Fibroblast of skin of scalp (primary cell): ENCODE results near the gene FAM98A. TPM values are rescaled to one million over a fixed set of nuclear protein-coding genes. Genes with fewer than 3 reads are reported as not detected.
A peak's percentile ranks its signal among the peaks of the same experiment; 100 is the strongest.

Experiments
- DNase-seq: peaks from one replicate; pipeline ENCODE4 v3.0.0-alpha.2; 2013
- polyA plus RNA-seq, 2 experiments: library from polyadenylated mRNA; unstranded; fragments of 120-200 nt; gene quantifications; one replicate each; pipeline ENCODE4 v1.2.1, GENCODE V29; 2013; ENCODE audit not compliant: insufficient read length in 2 of 2

Gene FAM98A
- 81.8 TPM for polyA plus RNA-seq (2013, experiment 1 of 2; ENCODE audit: insufficient read length)
- 79.0 TPM for polyA plus RNA-seq (2013, experiment 2 of 2; ENCODE audit: insufficient read length)

DNA sequence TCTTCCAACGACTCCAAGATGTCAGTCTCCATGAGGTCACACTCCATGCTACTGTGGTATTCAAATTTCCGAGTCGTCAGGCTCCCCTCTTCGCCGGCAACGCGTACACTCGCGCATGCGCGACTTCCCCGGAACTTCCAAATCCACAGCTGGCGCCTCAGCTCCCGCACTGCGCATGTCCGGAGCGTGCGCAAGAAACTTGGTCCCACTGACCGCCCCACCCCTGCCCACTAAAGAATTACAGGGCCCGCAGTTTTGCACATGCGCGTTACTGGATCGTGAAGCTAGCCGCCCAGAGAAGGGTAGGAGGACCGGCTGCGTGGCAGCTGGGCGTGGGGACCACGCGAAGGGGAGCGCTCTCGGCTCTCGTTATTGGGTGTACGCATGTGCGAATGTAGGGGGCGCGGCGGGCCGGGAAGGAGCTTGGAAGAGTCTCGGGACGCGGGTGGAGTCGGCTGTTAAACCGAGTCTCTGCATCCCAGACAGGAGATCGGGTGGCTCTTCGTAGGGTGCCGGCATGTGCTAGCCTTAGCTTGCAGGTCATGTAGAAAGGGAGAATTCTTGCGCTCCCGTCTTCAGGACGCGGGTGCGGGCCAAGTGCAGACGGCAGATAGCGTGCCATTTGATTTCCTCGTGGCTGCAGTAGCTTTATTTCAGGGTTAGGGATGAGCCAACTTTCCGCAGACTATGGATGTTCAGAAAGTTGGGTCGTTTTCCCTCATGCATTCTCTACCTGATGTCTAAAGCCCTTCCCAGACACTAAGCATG lies at the start of gene FAM98A:
FAM98A (minus strand) TSS at position 125 of the 768 bp plus-strand sequence; CDS start at position 47, 78 bp downstream.
- peak; percentile 100 for DNase-seq

DNA sequence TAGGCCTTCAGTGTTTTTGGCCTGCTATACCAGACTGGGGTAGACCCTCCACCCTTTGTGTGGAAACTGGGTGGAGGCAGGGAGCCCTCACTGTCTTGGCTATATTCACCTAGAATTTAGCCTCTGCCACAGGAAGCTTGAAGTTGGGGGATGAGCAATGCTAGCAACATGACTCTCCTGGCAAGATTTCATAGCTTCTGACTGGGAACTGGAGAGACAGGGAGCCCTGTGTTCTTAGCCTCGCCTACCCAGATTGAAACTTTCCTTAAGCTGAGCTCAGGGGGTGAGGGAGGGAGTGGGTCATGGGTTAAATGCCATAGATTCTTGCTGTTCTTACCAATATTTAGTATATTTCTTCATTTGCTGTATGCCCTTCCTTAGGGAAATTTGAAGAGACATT lies 46.8 kb upstream of the FAM98A start:
- peak; percentile 1 for DNase-seq

DNA sequence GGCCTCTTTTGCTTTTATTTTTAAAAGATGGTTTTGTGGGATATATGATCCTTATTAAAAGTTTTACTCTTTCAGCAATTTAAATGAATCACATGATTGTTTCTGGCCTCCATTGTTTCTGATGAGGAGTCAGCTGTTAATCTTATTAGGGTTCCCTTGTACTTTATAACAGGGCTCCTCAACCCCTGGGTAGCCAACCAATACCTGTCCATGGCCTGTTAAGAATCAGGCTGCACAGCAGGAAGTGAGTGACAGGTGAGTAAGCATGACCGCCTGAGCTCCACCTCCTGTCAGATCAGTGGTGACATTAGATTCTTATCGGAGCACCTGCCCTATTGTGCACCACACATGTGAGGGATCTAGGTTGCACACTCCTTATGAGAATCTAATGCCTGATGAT lies 45.1 kb upstream of the FAM98A start:
- DNase-seq, result no peak

DNA sequence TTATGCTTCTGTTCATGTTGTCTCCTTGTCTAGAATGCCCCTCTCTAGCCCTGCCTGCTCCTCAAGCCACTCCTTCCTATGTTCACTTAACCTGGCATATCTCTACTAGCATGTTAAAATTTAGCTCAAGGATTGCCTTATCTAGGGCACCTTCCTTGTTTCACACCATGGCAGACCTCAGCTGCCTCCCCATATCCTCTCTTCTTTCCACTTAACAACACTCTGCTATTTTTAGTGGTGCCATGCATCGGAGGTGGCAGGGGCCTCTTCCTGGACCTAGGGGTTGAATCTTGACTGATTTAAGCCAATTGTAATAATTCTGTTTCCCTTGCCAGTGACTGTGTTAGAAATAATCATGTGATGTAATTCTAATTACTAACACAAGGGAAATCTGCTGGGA lies 36.9 kb upstream of the FAM98A start:
- no peak for DNase-seq

DNA sequence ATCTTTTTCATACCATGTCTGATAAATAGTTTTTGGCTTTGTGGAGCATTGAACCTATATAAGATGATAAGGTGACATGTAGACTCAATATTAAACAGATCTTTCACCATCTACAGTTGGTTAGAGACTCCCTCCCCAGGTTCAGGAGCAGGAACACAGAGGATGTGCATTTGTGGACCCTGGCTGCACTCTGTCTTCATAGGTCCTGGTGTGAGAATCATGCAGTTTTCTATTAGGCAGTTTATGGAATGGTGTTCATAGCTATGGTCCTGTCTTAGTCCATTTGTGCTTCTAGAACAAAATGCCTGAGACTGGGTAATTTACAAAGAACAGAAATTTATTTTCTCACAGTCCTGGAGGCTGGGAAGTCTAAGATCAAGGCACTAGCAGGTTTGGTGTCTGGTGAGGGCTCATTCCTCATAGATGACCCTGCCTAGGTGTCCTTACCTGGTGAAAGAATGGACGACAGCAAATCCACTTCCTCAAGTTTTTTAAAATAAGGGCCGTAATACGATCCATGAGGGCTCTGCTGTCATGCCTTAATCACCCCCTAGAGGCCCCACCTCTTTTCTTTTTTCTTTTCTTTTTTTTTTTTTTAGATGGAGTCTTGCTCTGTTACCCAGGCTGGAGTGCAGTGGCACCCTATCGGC lies 35.3 kb upstream of the FAM98A start:
- no peak for DNase-seq

DNA sequence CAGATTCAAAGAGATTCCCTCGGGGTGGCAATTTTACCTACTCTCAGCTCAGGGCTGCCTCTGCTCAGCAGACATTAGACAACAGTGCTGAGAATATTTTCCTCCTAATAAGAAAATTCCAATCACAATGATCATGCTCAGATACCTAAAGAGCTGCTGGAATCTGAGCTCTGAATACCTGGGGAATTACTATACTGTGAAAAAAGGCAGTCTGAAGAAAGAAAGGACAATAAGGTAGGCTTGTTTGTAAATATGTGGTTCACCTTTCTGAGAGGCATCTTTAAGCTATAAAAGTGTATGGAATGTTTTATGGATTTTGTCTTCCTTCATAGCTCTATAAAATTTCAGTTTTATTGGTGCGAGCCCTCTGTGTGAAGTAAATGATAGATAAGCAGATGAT lies 34.2 kb upstream of the FAM98A start:
- DNase-seq, result no peak

DNA sequence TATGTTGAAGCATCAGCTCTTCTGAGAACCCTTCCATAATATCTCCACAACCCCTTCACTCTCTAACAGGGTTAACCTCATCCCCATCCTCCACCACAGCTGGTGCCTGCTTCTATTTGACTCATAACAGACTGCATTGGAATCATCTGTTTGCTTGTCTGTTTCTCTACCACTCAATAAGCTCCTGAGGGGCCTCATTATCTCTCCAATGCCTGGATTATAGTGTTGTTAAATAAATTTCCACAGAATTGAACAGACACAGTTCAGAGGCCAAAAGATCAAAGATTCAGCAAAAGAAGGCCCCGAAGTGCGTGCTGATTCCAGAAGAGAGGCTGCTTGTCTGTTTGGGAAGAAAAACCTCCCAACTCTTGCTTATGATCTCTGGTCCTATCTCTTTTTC lies 33.7 kb upstream of the FAM98A start:
- no peak for DNase-seq

DNA sequence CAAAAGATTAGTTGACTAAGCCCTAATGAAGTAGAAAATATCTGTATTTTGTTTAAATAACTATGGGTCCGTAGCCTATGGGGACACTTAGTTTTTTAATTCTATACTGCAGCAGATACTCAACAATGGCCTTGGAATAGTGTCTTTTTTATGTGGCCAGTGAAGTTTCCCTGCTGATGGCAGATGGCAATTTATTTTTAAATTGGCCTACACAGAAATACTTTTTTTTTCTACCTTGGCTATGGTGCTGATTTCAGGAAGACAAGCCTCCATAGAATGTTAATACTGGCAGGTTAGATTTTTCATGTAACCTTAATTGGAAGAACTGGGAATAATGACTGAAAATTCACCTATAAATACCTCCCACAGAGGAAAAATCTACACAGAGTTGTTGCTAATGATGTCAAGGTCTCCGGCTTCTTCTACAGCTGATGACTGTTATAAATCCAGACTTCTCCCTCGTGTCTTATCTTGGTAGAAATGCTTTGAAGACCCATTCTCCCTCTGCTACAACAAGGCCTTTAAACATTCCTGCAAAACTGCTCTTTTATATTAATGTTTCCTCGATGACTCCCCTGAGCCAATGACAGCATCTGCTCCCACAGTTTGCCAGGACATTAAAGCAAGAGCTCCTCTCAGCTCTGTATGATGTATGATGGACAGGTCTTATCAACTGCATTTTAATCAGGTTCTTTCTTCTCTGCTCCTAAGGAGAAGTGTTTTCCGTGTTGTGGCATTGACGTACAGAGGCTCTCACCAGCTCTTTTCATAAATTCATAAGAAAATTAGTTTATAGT lies 29.1 kb upstream of the FAM98A start:
- DNase-seq, result no peak

DNA sequence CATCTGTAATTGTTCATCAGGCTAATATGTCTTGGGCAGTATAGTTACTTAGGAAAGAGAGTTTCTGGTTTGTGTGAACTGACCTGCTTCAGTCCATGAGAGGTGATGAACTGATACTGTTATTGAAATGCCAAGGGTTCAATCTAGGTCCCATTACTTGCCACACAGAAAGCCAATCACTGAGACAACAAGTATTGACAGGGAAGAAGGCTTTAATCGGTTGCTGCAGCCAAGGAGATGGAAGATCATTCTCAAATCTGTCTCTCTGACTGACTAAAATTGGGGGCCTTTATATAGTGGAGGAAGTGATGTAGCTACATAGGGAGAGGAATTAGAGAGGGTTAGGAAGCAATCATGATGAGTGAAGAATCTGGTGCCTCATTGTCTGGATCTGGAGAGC lies 19.9 kb upstream of the FAM98A start:
- no peak for DNase-seq

DNA sequence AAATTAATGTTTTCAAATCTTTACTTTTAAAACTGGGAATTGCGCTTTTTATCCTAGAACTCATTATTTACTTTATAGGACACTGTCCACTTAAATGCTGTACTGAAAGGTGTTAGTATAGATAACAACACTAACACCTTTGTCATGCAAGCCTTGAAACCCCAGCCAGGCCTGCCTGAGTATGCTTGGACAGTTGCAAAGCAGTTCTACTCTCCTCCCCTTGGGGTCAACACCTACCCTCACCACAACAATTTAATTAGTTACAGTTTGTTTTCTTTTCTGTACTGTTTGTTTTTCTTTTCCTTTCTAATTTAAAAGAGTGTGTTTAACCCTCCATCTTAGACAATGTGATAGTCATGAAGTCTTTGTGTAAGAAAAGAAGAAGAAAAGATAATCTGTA lies 18.9 kb upstream of the FAM98A start:
- no peak for DNase-seq

DNA sequence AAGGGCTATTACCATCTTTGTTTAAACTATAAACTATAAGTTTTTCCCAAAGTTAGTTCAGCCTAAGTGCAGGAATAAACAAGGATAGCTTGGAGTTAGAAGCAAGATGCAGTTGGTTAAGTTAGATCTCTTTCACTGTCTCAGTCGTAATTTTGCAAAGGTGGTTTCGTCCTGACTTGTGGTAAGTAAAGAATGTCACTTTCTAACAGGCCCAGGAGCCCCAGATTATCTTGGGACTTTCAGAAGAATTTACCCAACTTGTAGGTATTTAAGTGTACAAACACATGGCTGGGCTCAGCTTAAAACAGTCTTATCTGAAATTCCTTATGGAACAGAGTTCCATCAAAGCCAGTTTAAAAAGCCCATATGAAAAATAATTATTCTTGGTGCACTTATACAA lies 18.3 kb upstream of the FAM98A start:
- no peak for DNase-seq

DNA sequence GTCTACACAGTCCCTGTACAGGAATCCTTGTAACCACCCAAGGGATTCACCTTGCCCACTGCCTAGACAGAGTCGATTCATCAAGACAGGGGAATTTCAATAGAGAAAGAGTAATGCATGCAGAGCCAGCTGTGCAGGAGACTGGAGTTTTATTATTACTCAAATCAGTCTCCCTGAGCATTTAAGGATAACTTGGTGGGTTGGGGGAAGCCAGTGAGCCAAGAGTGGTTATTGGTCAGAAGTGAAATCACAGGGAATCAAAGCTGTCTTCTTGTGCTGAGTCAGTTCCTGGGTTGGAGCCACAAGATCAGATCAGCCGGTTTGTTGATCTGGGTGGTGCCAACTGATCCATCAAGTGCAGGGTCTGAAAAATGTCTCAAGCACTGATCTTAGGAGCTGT lies 17.8 kb upstream of the FAM98A start:
- DNase-seq, result no peak

DNA sequence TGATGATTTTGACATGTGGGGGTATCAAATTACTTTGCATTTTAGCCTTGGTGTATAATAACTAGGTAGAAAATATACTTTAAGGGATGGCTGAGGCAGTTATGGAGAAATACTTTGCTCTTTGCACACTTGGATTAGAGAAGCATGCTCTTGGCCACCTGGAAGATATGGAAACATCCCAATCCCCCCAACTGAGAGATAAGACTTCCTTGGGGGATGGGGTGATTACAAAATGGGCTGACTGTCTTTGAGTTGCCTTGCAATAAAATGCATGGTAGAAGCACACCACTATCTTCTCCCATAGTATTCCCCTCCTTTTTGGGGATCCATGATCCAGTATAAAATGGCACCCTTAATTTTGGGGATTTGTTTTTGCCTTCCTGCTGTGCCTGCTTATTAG lies 15.1 kb upstream of the FAM98A start:
- DNase-seq, result no peak

DNA sequence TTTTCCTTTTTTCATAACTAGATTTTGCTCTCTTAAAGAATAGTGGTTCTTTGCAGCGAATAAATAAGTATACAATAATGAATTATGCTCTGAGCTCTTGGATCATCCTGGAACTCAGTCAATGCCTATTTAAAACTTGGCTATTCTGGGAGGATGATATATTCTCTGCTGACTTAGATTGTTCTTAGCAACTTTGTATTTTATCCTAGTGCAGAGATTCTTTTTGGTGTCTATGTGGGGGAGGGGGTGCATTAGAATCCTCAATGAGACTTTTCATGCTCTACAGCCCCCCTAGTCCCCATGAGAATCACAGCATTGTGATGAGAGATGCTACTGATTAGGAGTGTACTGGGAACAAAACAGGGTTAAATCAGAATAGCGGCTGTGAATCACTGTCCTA lies 8.8 kb upstream of the FAM98A start:
- DNase-seq, result no peak

DNA sequence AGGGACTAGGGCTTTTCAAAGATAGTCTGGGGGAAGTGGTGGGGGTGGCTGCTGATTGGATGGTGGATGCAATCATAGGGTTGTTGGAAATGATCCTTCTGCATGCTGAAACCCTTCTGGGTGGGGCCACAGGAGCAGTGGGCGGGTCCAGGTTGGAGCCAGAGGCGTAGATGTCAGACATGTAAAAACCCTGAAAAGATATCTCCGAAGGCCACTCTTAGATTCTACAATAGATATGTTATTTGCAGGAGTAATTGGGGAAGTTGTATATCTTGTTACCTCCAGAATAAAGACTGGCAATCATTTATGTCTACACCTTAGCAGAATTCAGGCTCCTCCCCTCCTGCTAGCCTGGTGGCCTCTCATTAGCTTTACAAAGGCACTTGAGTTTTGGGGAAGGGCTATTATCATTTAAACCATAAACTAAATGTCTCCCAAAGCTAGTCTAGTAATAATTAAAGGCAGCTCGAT lies 8.2 kb upstream of the FAM98A start:
- DNase-seq, result no peak

DNA sequence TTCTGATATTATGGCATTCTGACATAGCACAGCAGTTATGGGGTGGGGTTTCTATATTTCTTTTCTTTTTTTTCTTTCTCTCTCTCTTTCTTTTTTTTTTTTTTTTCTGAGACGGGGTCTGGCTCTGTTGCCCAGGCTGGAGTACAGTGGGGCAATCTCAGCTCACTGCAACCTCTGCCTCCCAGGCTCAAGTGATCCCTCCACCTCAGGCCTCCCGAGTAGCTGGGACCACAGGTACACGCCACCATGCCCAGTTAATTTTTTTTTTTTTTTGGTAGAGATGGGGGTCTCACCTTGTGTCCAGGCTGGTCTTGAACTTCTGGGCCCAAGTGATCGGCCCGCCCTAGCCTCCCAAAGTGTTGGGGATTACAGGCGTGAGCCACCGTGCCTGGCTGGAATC lies 7.5 kb upstream of the FAM98A start:
- DNase-seq, result no peak

DNA sequence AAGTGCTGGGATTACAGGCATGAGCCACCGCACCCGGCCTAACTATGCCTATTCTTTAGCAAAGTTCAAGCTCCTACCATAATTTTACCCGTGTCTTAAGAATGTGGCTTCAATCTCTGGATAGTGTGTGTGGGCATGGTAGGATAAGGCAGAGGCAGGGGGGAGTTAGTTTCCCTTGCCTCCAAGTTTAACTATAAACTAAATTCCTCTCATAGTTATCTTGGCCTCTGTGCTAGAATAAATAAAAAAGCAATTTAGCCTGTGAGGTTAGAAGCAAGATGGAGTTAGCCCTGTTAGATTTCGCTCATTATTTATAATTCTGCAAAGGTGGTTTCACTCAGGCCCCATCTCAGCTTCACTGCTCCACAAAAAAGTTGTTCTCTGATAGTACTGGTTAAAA lies 7.0 kb upstream of the FAM98A start:
- DNase-seq, result no peak

DNA sequence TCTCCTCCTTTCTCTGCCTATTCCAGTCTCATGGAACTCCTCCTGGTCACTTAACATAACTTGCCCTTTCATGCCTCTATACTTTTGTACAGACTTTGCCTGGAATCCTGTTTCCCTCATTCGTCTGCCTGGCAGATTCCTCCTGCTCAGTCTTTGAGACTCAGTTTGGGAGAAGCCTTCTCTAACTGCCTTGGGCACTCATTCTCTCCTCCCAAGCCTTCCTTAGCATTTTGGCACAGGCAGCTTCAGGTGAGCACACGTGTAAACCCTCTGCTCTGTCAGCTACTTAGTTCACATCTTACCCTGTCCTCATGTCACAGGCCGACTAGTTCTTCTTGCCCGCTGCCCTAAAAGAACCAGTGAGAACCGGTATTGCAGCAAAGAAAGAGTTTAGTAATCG lies 6.0 kb upstream of the FAM98A start:
- DNase-seq, result no peak

DNA sequence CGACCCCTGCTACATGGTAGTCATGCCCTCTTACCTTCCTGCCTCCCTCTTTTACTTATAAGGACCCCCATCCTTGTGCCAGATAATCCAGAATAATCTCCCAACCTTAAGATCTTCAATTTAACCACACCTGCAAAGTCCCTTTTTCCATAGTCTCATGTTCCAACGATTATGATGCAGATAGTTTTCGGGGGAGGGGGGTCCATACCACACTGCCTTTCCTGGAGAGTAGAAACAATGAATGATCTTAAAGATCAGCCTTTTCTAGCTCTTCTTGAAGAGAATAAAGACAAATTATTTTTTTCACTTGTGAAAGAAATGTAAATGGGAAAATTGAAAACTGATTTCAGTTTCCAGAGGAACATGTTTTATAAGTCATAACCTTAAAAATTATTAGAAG lies 4.3 kb upstream of the FAM98A start:
- no peak for DNase-seq

DNA sequence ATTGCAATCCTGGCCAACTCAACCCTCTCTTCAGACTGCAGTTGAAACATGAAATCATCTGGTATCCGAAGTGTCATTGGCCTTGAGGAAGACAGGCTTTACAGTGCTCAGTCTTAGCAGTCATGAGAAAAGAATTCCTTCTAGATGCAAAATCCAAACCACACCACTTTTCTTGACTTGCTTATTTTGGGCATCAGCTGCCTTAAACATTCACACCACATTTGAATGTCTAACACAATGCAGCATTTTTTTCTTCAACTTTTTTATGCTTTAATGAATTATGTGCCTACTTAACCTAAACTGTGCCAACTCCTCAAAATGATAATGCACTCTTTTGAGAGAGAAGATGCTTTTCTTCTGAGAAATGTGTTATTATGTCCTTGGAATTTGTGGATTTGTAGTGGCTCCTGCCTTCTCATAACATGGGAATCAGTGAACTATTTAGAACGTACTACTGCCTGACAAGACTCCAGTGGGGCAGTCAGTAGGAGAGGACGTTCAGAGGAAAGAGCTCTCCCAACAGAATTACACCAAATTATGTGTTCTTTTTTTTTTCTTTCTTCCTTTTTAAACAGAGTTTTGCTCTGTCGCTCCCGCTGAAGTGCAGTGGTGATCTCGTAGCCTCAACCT lies 3.2 kb upstream of the FAM98A start:
- peak; percentile 37 for DNase-seq

DNA sequence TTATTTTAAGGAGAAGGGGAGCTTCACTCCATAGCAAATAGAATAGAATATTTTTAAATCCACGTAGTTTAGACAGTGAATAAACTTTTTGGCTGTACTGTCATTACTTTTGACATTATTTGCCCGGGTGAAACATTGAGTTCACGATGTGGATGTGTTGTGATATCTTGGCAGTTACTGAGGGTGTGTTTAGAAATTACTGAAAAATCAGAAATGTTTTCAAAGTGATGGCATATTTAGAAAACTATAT lies 769 bp upstream of the FAM98A start:
- no peak for DNase-seq

DNA sequence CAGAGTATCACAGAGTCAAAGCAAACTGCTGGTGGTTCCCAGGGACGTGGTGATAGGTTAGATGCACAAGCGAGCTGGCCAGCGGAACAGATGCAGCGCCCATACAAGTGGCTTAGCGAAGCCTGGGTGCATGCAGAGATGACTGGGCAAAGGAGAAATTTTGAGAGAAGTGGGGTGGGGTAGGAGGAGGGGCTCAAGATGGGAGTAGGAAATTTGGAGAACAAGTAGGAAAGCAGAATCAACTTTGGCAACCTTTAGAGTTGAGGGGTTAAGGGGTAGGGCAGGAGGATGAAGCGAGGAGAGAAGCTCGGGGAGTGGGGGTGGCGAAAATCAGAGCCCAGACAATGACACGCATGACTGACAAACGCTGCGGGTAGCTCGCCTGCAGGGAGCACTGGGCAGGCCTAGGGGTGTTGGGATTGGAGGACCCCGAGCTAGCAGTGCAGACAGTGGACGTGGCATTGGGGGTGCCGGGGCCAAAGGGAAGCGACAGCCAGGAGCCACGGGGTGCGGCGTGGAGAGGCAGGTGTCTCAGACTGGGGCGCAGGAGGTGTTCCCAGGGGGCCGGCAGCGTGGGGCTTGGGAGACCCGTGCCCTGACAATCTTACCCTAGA lies 431 bp downstream of the FAM98A start:
- DNase-seq, result peak; percentile 48

DNA sequence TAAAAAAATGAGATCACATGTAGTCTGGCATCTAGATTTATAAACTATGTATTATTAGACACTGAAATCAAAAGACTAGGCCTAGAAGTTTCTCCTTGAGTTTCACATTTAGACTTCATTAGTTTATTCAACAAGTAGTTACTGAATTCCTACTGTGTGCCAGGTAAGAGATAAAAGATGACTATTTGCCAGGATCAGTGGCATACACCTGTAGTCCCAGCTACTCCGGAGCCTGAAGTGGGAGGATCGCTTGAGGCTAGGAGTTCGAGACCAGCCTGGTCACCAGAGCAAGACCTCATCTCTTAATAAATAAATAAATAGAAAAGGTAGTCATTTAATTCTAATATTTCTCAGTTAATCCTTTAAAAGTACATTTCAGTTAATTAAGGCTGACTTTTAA lies 2.1 kb downstream of the FAM98A start:
- DNase-seq, result no peak
